Breast epithelium (tissue), 3 donors: ENCODE measurements around the gene CEP131.

Experiments used
- POLR2A ChIP-seq: fragments of 450-650 bp; IDR thresholded peaks from one replicate; pipeline ENCODE4 v1.6.1; 2016; ENCODE audit warnings: antibody characterized with exemption, mild to moderate bottlenecking, moderate library complexity
- TF ChIP-seq, protein P1 (sequence below), 3 donors: fragments of 450-650 bp; IDR thresholded peaks; one replicate each; pipeline ENCODE4 v1.5.1; 2016 to 2017; ENCODE audit warnings: antibody characterized with exemption in 3 of 3, mild to moderate bottlenecking in 3 of 3, moderate library complexity in 3 of 3

DNA sequence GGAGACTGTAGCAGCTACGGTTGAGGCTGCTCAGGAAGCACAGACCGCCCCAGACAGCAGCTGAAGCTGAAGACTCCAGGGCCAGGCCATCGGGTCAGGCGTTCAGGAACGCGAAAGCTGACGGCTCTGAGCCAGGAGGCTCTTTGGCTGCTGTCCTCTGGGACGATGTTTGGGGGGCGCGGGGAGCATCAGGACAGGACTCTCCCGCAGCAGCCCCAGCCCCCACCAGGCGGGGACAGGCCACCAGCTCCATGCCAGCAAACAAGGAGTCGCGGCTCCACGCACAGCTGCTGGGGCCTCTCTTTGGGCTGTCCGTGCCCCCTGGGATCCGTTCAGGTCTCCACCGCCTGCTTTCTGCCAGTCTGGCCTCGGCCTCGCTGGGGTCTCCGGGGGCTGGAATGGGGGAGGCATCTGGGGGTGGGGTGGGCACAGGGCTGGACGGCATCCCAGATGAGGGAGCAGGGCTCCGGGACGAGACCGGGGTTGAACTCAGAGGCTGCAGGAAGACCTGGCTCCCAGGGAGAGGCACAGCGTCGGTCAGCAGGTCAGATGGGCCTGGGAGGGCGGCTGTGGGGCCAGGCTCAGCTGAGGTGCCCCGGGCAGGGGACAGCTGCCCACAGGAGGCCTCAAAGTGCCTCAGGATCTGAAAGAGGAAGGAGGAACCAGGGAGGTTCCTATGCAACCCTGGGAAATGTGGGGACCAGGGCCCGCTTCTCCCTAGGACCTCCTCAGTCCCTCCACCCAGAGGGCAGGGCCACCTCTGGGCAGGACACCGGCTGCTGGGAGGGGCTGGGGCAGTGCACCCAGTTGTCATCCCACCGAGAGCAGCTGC, 6.3 kb upstream of the CEP131 start:
- TF ChIP-seq POLR2A = no peak
- TF ChIP-seq, protein P1, sequence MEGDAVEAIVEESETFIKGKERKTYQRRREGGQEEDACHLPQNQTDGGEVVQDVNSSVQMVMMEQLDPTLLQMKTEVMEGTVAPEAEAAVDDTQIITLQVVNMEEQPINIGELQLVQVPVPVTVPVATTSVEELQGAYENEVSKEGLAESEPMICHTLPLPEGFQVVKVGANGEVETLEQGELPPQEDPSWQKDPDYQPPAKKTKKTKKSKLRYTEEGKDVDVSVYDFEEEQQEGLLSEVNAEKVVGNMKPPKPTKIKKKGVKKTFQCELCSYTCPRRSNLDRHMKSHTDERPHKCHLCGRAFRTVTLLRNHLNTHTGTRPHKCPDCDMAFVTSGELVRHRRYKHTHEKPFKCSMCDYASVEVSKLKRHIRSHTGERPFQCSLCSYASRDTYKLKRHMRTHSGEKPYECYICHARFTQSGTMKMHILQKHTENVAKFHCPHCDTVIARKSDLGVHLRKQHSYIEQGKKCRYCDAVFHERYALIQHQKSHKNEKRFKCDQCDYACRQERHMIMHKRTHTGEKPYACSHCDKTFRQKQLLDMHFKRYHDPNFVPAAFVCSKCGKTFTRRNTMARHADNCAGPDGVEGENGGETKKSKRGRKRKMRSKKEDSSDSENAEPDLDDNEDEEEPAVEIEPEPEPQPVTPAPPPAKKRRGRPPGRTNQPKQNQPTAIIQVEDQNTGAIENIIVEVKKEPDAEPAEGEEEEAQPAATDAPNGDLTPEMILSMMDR (IDR thresholded peaks at IDR 0.05) = no peak
